ENCODE measurements around the gene PPP3CA.

GRCh38 chr4:101239665-101240064 lies 107.7 kb downstream of the PPP3CA start:
- TF ChIP-seq SP1 (IDR thresholded peaks at IDR 0.05): no peak
- TF ChIP-seq FOXK2 (IDR thresholded peaks at IDR 0.05): no peak

All from HEK293T (cell line).